Astrocyte (in vitro differentiated cells and primary cell): ENCODE data around the gene ZNF273. TPM values are rescaled to one million over a fixed set of nuclear protein-coding genes. Genes with fewer than 3 reads are reported as not detected.
A peak's percentile ranks its signal among the peaks of the same experiment; 100 is the strongest.

Experiments
- DNase-seq: peaks from one replicate; pipeline ENCODE4 v3.0.0-alpha.2; 2010; ENCODE audit warnings: low read depth
- FAIRE-seq: peaks from 2 replicates; lab custom pipeline; 2011; peaks lifted over from hg19 to GRCh38; lab: Jason Lieb, UNC
- H2AFZ ChIP-seq: 2 replicates; pipeline ENCODE4 v1.6.0; 2012; ENCODE audit warnings: low read depth, low read length, inconsistent platforms
- H3K27ac ChIP-seq: 2 replicates; pipeline ENCODE4 v1.5.1; 2011; ENCODE audit warnings: low read depth, low read length, inconsistent platforms
- H3K27me3 ChIP-seq: 2 replicates; pipeline ENCODE4 v1.6.0; 2011; ENCODE audit warnings: low read length, inconsistent platforms; ENCODE audit not compliant: insufficient read depth
- H3K36me3 ChIP-seq: 2 replicates; pipeline ENCODE4 v1.5.1; 2011; ENCODE audit warnings: low read length, inconsistent platforms; ENCODE audit not compliant: insufficient read depth
- H3K4me1 ChIP-seq: 2 replicates; pipeline ENCODE4 v1.5.1; 2011; ENCODE audit warnings: low read length, inconsistent platforms; ENCODE audit not compliant: insufficient read depth
- H3K4me2 ChIP-seq: 2 replicates; pipeline ENCODE4 v1.6.0; 2012; ENCODE audit warnings: low read length, inconsistent platforms
- H3K4me3 ChIP-seq: 2 replicates; pipeline ENCODE4 v1.5.1; 2011; ENCODE audit warnings: low read depth, mild to moderate bottlenecking, low read length, inconsistent platforms; ENCODE audit not compliant: insufficient read depth
- H3K79me2 ChIP-seq: 2 replicates; pipeline ENCODE4 v1.6.0; 2012; ENCODE audit warnings: mild to moderate bottlenecking, low read length, inconsistent platforms; ENCODE audit not compliant: insufficient read depth
- H3K9ac ChIP-seq: 2 replicates; pipeline ENCODE4 v1.6.0; 2012; ENCODE audit warnings: mild to moderate bottlenecking, low read length, inconsistent platforms
- H3K9me3 ChIP-seq: 2 replicates; pipeline ENCODE4 v1.5.1; 2012; ENCODE audit warnings: low read depth, mild to moderate bottlenecking, low read length, inconsistent platforms; ENCODE audit not compliant: insufficient read depth
- H4K20me1 ChIP-seq: 2 replicates; pipeline ENCODE4 v1.6.0; 2012; ENCODE audit warnings: low read length, inconsistent platforms; ENCODE audit not compliant: insufficient read depth
- H3K27ac Mint-ChIP-seq: one replicate; pipeline ENCODE4 v1.8.0; 2021; ENCODE audit warnings: mild to moderate bottlenecking, mixed read lengths; ENCODE audit not compliant: unreplicated experiment
- H3K27me3 Mint-ChIP-seq: one replicate; pipeline ENCODE4 v1.8.0; 2021; ENCODE audit warnings: low read depth, mixed read lengths; ENCODE audit not compliant: unreplicated experiment
- H3K36me3 Mint-ChIP-seq: one replicate; pipeline ENCODE4 v1.8.0; 2021; ENCODE audit warnings: low read depth, mixed read lengths; ENCODE audit not compliant: unreplicated experiment
- H3K4me1 Mint-ChIP-seq: one replicate; pipeline ENCODE4 v1.8.0; 2021; ENCODE audit warnings: low read depth, mixed read lengths; ENCODE audit not compliant: unreplicated experiment
- H3K4me3 Mint-ChIP-seq: one replicate; pipeline ENCODE4 v1.8.0; 2021; ENCODE audit warnings: mild to moderate bottlenecking, moderate library complexity, mixed read lengths; ENCODE audit not compliant: unreplicated experiment
- H3K9me3 Mint-ChIP-seq: one replicate; pipeline ENCODE4 v1.8.0; 2021; ENCODE audit warnings: mild to moderate bottlenecking, mixed read lengths; ENCODE audit not compliant: unreplicated experiment
- EZH2 ChIP-seq: IDR thresholded peaks from 2 replicates; pipeline ENCODE4 v1.6.1; 2012; ENCODE audit warnings: mild to moderate bottlenecking, low read length, inconsistent platforms; ENCODE audit not compliant: insufficient read depth
- total RNA-seq: library from RNA; stranded (reverse); gene quantifications from 2 replicates; pipeline ENCODE4 v1.2.1, GENCODE V29; 2021
- TF ChIP-seq, protein P1 (sequence below): IDR thresholded peaks from 2 replicates; pipeline ENCODE4 v1.5.1; 2011; ENCODE audit warnings: low read depth, mild to moderate bottlenecking, inconsistent platforms, low read length, moderate library complexity; ENCODE audit not compliant: insufficient read depth

The ZNF273 gene
- total RNA-seq, 1 donor from 2014 or later: 5.0 TPM

DNA sequence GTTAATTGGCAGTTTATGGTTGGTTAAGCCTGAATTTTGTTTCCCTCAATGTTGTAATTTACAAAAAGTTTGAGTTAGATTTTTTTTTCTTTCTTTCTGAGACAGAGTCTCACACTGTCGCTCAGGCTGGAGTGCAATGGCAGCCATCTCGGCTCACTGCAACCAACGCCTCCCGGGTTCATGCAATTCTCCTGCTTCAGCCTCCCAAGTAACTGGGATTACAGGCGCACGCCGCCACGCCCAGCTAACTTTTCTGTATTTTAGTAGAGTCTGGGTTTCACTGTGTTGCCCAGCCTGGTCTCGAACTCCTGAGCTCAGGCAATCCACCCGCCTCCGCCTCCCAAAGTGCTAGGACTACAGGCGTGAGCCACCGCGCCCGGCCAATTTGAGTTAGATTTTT is 935 bp downstream of the ZNF273 start:
- no peak for DNase-seq
- no peaks in the 10 kb centered on the region for H3K9me3 ChIP-seq
- H3K9me3 Mint-ChIP-seq: no peaks in the 10 kb centered on the region
- H3K9ac ChIP-seq: peak overlapping the region; percentile 96
- peak overlapping the region; percentile 97 for H3K4me3 Mint-ChIP-seq
- H3K4me1 ChIP-seq: peaks cover 5% of the 10 kb centered on the region
- H2AFZ ChIP-seq: peak overlapping the region; percentile 99
- H3K27me3 Mint-ChIP-seq: no peaks in the 10 kb centered on the region
- no peak for TF ChIP-seq EZH2
- TF ChIP-seq, protein P1, sequence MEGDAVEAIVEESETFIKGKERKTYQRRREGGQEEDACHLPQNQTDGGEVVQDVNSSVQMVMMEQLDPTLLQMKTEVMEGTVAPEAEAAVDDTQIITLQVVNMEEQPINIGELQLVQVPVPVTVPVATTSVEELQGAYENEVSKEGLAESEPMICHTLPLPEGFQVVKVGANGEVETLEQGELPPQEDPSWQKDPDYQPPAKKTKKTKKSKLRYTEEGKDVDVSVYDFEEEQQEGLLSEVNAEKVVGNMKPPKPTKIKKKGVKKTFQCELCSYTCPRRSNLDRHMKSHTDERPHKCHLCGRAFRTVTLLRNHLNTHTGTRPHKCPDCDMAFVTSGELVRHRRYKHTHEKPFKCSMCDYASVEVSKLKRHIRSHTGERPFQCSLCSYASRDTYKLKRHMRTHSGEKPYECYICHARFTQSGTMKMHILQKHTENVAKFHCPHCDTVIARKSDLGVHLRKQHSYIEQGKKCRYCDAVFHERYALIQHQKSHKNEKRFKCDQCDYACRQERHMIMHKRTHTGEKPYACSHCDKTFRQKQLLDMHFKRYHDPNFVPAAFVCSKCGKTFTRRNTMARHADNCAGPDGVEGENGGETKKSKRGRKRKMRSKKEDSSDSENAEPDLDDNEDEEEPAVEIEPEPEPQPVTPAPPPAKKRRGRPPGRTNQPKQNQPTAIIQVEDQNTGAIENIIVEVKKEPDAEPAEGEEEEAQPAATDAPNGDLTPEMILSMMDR: no peak
- no peak overlapping the region for H3K27ac ChIP-seq
- no peak for FAIRE-seq
- H4K20me1 ChIP-seq: peaks cover 15% of the 10 kb centered on the region
- no peak overlapping the region for H3K27ac Mint-ChIP-seq
- H3K36me3 ChIP-seq: no peaks in the 10 kb centered on the region
- H3K79me2 ChIP-seq: peaks cover 57% of the 10 kb centered on the region
- H3K27me3 ChIP-seq: no peaks in the 10 kb centered on the region
- H3K4me2 ChIP-seq: peak overlapping the region; percentile 92
- H3K4me3 ChIP-seq: peak overlapping the region; percentile 99
- no peaks in the 10 kb centered on the region for H3K36me3 Mint-ChIP-seq
- peaks cover 20% of the 10 kb centered on the region for H3K4me1 Mint-ChIP-seq

DNA sequence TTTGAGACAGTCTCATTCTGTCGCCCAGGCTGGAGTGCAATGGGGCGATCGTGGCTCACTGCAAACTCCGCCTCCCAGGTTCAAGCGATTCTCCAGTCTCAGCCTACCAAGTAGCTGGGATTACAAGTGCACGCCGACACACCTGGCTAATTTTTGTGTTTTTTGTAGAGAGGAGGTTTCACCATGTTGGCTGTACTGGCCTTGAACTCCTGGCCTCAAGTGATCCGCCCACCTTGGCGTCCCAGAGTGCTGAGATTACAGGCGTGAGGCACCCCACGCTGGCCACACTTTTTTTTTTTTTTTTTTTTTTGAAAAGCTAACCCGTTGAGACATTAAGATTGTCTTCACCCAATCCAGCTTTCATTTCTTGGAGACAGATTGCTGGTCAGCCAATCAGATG is 2.1 kb downstream of the ZNF273 start:
- Histone ChIP-seq H3K9me3 (no peaks in the 10 kb centered on the region), H3K27ac (no peak overlapping the region), H3K9ac (no peak overlapping the region), H2AFZ (no peak overlapping the region), H4K20me1 (peaks cover 15% of the 10 kb centered on the region), H3K36me3 (no peaks in the 10 kb centered on the region), H3K4me3 (no peak overlapping the region), H3K4me2 (no peak overlapping the region), H3K79me2 (peaks cover 69% of the 10 kb centered on the region), H3K27me3 (no peaks in the 10 kb centered on the region), H3K4me1 (peaks cover 5% of the 10 kb centered on the region)
- Mint-ChIP-seq H3K36me3 (no peaks in the 10 kb centered on the region), H3K27ac (no peak overlapping the region), H3K9me3 (no peaks in the 10 kb centered on the region), H3K4me1 (peaks cover 20% of the 10 kb centered on the region), H3K27me3 (no peaks in the 10 kb centered on the region), H3K4me3 (peak overlapping the region; percentile 7)
- no peak for FAIRE-seq
- TF ChIP-seq, protein P1: no peak
- TF ChIP-seq EZH2: no peak
- no peak for DNase-seq

DNA sequence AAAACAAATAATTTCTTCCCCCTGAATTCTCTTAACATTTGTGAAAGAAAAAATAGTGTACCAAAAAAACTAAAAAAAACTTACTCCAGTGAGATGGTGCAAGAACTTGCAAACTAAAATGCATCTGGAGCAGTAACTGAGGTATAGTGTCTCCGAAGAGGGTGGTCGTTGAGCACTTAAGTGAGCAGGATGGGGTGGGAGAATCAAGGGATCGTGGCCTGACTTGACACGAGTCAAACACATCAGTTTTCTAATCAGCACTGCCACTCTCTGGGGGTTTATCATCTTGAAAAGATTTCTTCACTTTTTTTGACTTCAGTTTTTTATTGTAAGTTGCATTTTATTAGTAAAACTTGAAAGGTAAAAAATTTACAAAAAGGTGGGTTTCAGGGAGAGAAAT is 2.5 kb downstream of the ZNF273 start:
- H3K4me2 ChIP-seq: no peak overlapping the region

More for the DNA sequence above, 2.5 kb downstream of the ZNF273 start:
- Histone ChIP-seq H3K4me1 (peaks cover 5% of the 10 kb centered on the region), H4K20me1 (peaks cover 15% of the 10 kb centered on the region), H3K9me3 (no peaks in the 10 kb centered on the region), H3K9ac (no peak overlapping the region), H3K4me3 (no peak overlapping the region), H3K36me3 (no peaks in the 10 kb centered on the region), H3K79me2 (peaks cover 73% of the 10 kb centered on the region), H3K27ac (no peak overlapping the region), H2AFZ (no peak overlapping the region), H3K27me3 (no peaks in the 10 kb centered on the region)
- H3K36me3 Mint-ChIP-seq: no peaks in the 10 kb centered on the region
- no peaks in the 10 kb centered on the region for H3K9me3 Mint-ChIP-seq
- H3K27me3 Mint-ChIP-seq: no peaks in the 10 kb centered on the region
- peak overlapping the region; percentile 7 for H3K4me3 Mint-ChIP-seq
- H3K27ac Mint-ChIP-seq: no peak overlapping the region
- H3K4me1 Mint-ChIP-seq: peaks cover 20% of the 10 kb centered on the region
- no peak for DNase-seq
- FAIRE-seq: no peak
- TF ChIP-seq EZH2: no peak
- TF ChIP-seq, protein P1: no peak
